IPS-15b (cell line): ENCODE measurements around the gene SYNM.

ENCODE experiments used
- H3K27me3 ChIP-seq: one replicate; pipeline ENCODE4 v1.6.1; 2013; ENCODE audit warnings: low read length; ENCODE audit not compliant: control insufficient read depth, insufficient read depth
- H3K36me3 ChIP-seq: one replicate; pipeline ENCODE4 v1.6.1; 2013; ENCODE audit warnings: low read length; ENCODE audit not compliant: control insufficient read depth, insufficient read depth
- H3K4me1 ChIP-seq: one replicate; pipeline ENCODE4 v1.6.1; 2013; ENCODE audit warnings: mild to moderate bottlenecking, low read length; ENCODE audit not compliant: control insufficient read depth, insufficient read depth
- H3K4me3 ChIP-seq: one replicate; pipeline ENCODE4 v1.5.1; 2013; ENCODE audit warnings: low read depth, low read length
- H3K9ac ChIP-seq: one replicate; pipeline ENCODE4 v1.6.1; 2013; ENCODE audit warnings: low read depth, mild to moderate bottlenecking, low read length
- H3K9me3 ChIP-seq: one replicate; pipeline ENCODE4 v1.6.1; 2013; ENCODE audit warnings: mild to moderate bottlenecking, low read length; ENCODE audit not compliant: control insufficient read depth, insufficient read depth

SYNM gene

GRCh38 chr15:99157456-99157855, 52.6 kb downstream of the SYNM start:
- Histone ChIP-seq H3K4me3 (no peak overlapping the region), H3K9ac (no peak overlapping the region), H3K36me3 (no peaks in the 10 kb centered on the region), H3K27me3 (no peaks in the 10 kb centered on the region), H3K9me3 (no peaks in the 10 kb centered on the region), H3K4me1 (no peaks in the 10 kb centered on the region)

GRCh38 chr15:99158626-99159412, 53.9 kb downstream of the SYNM start:
- Histone ChIP-seq H3K4me1 (no peaks in the 10 kb centered on the region), H3K4me3 (no peak overlapping the region), H3K9me3 (no peaks in the 10 kb centered on the region), H3K27me3 (no peaks in the 10 kb centered on the region), H3K9ac (no peak overlapping the region), H3K36me3 (no peaks in the 10 kb centered on the region)

GRCh38 chr15:99163271-99164062, 58.6 kb downstream of the SYNM start:
- H3K27me3 ChIP-seq, result no peaks in the 10 kb centered on the region
- no peaks in the 10 kb centered on the region for H3K36me3 ChIP-seq
- H3K4me3 ChIP-seq, result no peak overlapping the region
- no peaks in the 10 kb centered on the region for H3K4me1 ChIP-seq
- H3K9ac ChIP-seq, result no peak overlapping the region
- H3K9me3 ChIP-seq, result no peaks in the 10 kb centered on the region

- Histone ChIP-seq H3K36me3 (no peaks in the 10 kb centered on the region), H3K9me3 (no peaks in the 10 kb centered on the region), H3K9ac (no peak overlapping the region), H3K4me3 (no peak overlapping the region), H3K4me1 (no peaks in the 10 kb centered on the region), H3K27me3 (no peaks in the 10 kb centered on the region)
These were observed 59.2 kb downstream of the SYNM start for GRCh38 chr15:99164119-99164518.

DNA sequence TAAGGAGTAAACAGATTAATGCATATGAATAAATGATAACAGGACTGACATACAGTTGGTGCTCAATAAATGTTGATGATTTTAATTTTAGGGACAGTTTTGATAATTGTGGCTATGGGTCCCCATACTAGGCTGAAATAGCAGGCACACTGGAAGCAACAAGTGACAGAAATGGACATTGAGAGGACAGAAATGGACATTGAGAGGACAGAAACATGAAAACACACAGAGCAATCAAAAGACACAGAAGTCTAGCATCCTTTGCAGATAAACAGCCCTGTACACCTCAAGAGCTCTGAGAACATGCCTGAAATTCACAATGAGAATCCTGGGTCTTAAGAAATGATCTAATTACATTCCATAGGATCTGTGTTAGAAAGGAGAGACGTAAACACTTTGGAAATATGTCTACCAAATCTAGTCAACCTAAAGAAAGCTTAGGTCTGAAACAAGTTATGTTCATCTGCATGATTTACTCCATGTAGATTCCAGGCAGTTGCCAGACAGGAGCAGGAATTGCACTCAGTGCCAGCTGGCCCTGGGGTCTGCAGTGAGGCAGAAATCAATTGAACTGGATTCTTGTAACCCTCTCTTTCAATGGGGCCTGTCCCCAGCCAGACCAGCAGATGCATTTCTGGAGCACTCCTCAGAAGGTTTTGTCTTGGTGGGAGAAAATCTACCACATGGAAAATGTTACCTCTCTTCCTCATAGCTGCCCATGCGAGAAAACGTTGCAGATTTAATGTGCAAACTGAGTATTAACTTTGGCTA, 60.3 kb downstream of the SYNM start:
- Histone ChIP-seq H3K9me3 (no peaks in the 10 kb centered on the region), H3K27me3 (no peaks in the 10 kb centered on the region), H3K4me3 (no peak overlapping the region), H3K36me3 (no peaks in the 10 kb centered on the region), H3K9ac (no peak overlapping the region), H3K4me1 (no peaks in the 10 kb centered on the region)

GRCh38 chr15:99165956-99166689, 61.2 kb downstream of the SYNM start:
- Histone ChIP-seq H3K36me3 (no peaks in the 10 kb centered on the region), H3K4me3 (no peak overlapping the region), H3K27me3 (no peaks in the 10 kb centered on the region), H3K9ac (no peak overlapping the region), H3K4me1 (no peaks in the 10 kb centered on the region), H3K9me3 (no peaks in the 10 kb centered on the region)

- H3K4me1 ChIP-seq, result no peaks in the 10 kb centered on the region
- H3K36me3 ChIP-seq, result peaks cover 2% of the 10 kb centered on the region
- H3K9me3 ChIP-seq, result no peaks in the 10 kb centered on the region
- no peak overlapping the region for H3K9ac ChIP-seq
- no peaks in the 10 kb centered on the region for H3K27me3 ChIP-seq
- H3K4me3 ChIP-seq, result no peak overlapping the region
These were observed 62.3 kb downstream of the SYNM start for GRCh38 chr15:99167201-99167600.

- Histone ChIP-seq H3K9me3 (no peaks in the 10 kb centered on the region), H3K9ac (no peak overlapping the region), H3K4me3 (no peak overlapping the region), H3K27me3 (no peaks in the 10 kb centered on the region), H3K4me1 (no peaks in the 10 kb centered on the region), H3K36me3 (peaks cover 3% of the 10 kb centered on the region)
These were observed 62.8 kb downstream of the SYNM start for GRCh38 chr15:99167640-99168039.

- no peak overlapping the region for H3K4me3 ChIP-seq
- H3K27me3 ChIP-seq, result no peaks in the 10 kb centered on the region
- no peaks in the 10 kb centered on the region for H3K4me1 ChIP-seq
- H3K9me3 ChIP-seq, result no peaks in the 10 kb centered on the region
- H3K36me3 ChIP-seq, result peaks cover 3% of the 10 kb centered on the region
- H3K9ac ChIP-seq, result no peak overlapping the region
These were observed 64.0 kb downstream of the SYNM start for GRCh38 chr15:99168601-99169580.

DNA sequence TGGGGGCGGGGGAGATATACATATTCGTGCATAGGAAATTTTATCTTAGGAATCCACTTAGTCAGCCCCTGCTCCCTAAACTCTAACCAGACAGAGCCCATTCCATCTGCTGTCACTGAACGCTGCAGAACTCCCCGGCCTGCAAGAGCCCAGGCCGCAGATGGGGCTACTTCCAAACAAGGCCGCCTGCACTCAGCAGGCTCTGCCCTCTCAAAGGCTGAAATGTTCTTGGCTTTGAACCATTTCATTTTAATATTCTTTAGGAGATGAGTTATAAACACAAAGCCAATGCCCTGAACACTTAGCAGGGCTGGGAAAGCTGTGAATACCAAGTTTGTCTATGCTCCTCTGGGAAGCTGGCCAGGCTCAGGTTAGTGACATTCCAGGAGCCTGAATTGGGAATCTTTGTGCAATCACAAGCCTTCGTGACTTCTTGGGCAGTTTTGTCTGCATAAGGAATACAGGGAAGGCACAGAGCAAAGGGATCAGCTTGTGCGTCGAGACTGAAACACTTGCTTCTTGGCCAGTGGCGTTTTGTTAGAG, 65.0 kb downstream of the SYNM start:
- H3K4me1 ChIP-seq, result no peaks in the 10 kb centered on the region
- H3K4me3 ChIP-seq, result no peak overlapping the region
- no peaks in the 10 kb centered on the region for H3K27me3 ChIP-seq
- H3K36me3 ChIP-seq, result peaks cover 3% of the 10 kb centered on the region
- H3K9ac ChIP-seq, result no peak overlapping the region
- H3K9me3 ChIP-seq, result no peaks in the 10 kb centered on the region
